ENCODE data around the gene MAP3K7CL.
"Not testable (repeated sequence)": the region's sequence is repeated elsewhere in the genome, so short reads cannot be mapped to it uniquely, and the experiment has no call there.

The MAP3K7CL gene

DNA sequence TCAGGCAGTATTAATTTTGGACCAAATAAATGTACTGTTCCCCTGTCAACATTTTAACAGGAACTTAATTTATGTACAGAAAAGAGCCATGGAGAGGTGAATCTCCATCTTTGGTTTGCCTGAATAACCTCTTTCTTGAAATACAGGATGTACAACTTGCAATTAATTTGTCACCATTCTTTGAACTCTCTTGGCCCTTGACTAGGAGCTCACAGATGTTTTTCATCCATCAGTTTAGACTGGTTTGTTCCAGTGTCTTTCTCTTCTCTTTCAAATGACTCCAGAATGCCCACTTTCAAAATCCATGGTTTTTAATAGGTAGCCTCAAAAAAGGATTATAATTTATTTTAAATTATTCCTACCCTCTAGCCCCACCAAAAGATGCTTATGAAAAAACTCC lies 5.0 kb downstream of the MAP3K7CL start:
- DNase-seq, result no peak

DNA sequence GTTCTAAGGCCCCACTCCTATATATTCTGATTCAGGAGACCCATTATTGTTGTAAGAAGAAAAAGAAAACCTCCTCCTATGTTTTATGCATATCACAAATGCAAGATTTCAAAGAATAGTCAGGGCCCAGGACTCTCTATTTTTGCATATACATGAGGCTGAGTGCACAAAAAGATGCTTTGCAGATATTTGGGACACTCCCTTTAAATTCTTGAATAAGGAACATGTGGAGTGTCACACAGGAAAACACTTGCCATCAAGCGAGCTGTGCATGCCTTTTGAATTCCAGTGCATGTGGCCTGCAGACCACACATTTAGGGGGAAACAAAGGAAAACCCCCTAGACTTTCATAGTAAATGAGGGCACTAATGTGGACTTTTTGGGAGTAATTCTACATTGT lies 5.6 kb downstream of the MAP3K7CL start:
- DNase-seq, result no peak

DNA sequence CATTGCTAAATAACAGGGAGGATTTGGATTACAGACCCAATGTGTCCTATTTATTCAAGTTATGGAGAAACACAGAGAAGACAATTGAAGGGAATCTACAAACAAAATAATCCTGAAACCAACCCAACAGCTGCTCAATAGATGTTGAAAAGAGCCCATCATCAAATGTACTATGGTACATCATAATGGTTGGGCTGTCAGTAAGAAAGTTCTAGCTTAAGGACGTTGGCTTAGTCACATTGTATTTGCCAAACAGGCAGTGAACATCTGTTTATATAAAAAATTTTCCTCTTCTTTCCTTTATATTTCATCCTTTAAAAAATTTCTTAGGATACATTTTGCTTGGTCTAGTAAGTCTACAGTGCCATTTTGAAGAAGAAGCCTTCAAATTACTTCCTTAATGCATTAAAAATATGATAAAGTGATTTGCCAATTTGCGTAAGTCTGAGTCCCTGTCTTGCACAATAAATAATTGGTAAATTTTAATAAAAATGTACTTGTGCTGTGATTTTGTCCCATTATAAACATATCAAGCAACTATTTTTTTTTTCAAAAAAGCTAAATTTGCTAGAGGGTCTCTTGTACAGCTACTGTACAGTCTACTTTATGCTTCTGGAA lies 14.4 kb downstream of the MAP3K7CL start:
- no peak for DNase-seq

DNA sequence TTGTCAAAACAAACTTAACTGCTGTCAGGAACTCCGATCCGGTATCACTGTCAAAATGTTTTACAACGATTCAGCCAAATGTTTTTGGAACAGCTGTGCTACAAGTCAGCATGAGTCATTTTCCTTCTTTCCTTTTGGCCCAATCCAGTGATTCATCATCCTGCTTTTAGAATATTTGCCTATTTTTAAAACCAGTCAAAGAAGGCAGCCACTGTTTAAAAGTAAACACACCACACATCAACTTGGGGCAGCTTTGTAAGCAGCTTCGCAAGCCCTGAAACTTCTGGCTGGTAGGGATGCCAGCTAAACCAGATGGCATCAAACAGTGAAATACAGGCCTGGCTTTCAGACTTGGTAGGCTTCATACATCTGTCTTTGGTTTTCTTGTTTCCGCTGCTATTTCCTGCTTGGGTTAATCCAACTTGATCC lies 14.9 kb downstream of the MAP3K7CL start:
- no peak for DNase-seq

DNA sequence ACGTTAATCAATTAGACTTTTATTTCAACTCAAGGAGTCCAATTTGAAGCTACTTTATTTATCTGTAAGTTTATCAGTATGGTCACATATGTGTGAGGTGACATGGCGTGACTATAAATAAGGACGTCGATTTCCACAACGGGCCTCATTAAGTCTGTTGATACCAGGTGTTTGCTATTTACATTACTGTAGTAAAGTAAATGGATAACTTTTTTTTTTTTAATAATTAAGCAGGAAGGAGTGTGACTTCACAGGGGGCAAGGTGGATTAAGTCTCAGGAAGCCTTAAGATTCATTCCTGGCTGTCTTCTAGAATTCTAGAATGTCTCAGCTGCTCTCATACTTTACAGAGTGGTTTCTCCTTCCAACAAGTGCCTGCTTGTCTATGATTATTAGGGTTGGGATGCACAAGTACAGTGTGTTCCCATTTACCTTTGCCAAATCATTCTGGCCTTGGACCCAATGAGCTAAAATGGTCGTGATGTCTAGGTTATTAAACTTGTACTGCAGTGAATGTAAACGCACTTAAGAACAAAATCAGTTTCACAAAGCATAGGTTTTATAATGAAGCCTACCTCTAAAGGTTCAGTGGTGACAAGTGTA lies 15.5 kb downstream of the MAP3K7CL start:
- DNase-seq, result no peak

DNA sequence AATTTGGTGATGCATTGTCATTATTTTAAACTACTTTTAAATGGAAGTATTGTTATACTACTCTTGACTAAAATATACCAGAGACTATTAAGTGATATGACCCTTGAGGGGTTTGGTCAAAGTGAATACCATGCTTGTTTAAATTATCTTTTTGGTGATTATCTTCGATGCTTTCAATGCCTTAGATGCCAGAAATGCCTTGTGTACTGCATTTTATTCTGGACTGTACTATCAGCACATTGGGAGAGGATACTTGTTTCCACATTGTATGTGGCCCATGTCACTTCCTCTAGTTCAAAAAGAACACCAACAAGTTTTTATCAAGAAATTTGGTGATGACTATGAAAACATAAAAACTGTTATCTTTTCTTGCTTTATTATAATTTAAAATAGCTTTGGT lies 16.3 kb downstream of the MAP3K7CL start:
- DNase-seq, result no peak

DNA sequence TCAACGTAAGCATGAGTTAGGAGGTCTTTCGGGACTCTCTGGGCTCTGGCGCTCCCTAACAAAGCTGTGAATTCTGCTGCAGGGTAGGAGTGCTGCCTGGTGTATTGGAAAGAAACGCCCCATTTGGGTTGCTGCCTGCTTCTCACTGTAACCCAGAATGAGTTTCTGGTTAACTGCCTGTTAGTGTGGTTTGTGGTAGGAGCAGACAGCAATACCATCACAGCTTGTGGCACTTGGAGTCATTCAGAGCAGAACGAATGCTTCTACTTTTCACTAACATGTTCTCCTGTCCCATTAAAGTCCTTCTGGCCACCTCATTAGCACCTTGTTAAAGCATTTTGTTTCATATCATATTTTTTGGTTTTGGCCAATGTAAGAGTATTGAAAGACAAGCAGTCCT lies 18.1 kb downstream of the MAP3K7CL start:
- peak; percentile 62 for DNase-seq

DNA sequence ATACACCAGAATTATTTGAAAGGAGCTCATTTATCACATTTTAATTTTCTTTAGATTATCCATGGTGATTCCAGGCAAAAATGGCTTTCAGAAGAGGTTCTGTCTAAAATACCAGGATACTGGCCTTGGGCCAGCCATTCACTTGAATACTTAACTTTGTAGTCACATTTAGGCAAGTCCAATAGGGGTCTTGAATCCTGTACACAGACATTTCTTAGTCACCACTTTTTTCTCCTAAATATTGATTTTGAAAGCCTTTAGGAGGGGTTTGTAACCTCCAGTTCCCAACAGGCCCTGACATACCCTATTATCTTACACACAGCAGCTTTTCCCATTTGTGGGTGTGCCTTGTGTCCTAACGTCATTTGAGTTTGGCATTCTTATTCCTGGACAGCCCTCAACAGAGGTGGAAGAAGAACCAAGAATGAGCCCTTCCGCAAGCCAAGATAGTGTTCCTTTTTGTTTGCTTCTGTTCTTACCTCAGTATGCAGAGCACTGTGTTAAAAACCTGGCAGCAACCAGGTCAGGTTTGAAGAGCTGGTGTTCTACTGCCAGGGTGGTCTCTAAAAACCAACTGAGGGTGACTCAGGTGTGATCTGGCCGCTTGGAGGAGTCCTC lies 19.5 kb downstream of the MAP3K7CL start:
- DNase-seq, result no peak

DNA sequence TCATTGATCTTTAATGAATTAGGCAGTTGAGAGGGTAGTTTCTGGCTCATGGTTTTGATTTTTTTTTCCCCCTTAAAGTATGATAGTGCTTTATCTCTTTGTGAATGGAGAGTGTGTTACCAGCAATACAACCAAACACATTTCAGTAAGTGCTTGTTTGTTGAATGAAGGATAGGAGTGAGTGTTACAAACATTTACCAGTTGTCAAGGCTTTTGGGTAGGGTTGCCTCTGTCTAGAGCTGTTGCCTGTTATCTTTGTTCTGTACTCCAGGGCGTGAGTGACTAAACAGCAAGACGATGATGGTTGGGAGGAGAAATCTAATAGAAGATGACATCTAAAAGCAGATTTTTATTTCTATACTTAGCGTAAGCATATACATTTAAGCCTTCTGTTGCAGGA lies 21.5 kb downstream of the MAP3K7CL start:
- DNase-seq, result no peak

DNA sequence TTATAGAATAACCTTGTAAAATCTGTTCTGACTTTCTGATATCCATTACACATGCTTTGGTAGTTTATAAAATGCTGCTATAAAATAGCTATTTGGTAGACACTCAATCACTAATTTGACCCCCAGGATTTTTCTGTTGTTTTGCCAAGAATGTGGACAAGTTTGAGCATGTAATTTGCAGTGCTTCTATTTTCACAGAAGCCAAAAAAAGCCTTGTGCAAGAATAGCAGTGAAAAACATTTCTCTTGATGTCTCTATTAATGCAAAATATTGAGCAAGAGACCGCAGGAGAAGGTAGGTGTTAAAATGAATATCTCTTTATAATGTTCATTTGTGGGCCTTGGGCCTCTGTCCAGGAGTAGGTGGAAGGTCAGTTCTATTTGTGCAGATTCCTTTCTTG lies 22.5 kb downstream of the MAP3K7CL start:
- no peak for DNase-seq

DNA sequence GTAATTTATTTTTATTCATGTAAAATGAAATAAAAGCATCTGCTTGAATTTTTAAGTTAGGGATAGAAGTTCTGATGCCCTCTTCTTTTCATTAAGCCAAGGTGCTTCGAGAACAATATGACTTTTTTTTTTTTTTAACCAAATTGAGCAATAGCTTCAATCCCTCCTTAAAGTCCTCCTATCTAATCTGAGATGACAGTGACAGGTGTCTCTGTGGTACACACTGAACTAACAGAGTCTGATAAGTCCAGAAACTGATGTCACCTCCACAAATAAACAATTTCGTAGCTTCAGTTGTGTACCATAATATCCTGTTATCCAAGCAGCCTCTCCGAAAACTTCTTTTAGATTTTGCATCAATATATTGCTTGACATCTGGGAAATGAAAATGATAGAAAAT lies 23.8 kb downstream of the MAP3K7CL start:
- DNase-seq, result no peak

DNA sequence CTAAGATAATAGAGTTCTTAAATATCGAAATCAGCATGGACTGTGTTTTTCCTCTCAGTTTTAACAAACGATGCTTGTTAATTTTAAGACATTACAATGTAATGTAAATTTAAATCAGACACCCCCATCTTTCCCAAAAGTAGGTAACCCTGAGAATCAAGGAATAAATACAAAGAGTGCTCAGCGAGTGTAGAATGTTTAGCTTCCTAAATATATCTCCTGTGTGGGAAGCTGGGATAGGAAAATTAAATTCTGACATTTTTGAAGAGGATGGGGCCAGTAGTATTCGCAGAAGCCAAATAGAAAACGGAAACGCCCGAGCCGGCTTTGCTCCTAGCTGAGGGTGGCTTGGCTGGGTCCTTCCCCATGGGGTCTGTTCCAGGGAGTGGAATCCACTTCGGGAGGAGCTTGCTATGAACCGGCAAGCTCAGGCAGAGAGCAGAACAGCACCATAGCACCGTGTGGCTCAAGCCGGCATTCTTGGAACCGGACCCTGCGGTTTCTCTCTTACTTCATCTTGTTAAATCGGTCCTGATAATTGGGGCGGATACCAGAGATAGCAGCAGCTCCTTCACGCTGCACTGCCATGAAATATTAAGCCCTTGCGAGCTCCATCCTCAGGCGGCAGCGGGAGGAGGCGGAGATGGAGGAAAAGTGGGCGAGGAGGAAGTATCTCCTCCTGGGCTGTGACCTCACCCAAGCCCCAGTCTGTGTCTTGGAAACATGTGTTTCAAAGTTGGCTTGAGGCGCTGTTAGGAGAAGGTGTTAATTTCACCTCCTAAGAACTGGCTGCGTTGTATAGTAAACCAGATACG lies 24.9 kb downstream of the MAP3K7CL start:
- DNase-seq, result peak; percentile 53

DNA sequence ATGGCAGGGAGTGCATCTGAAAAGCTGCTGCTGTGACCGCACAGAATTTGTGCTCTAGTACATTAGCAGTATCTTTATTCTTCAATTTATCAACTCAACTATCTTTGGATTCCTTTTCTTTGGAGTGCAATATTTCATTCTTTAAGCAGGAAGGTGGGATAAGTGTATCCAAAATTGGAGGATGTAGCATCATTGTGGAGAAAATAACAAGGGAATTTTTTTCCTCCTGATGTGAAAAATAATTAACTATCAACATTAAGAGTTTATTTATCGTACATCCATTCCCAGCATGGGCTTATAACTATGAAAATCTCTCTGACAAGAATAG lies 25.5 kb downstream of the MAP3K7CL start:
- no peak for DNase-seq

DNA sequence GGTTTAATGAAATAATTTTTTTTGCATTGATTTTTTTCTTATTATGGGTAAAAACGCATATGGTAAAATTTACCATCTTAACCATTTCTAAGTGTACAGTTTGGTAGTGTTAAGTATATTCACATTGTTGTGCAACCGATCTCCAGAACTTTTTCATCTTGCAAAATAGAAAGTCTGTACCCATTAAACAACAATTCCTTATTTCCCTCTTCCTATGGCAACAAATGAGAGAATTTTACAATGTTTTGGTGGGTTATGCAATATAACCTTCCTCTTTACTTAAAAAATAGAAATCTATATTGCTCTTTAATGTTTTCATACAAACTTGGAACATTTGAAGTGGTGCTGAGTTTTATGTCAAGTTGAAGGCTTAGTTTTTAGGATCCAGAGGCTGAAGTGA lies 26.6 kb downstream of the MAP3K7CL start:
- peak; percentile 15 for DNase-seq

DNA sequence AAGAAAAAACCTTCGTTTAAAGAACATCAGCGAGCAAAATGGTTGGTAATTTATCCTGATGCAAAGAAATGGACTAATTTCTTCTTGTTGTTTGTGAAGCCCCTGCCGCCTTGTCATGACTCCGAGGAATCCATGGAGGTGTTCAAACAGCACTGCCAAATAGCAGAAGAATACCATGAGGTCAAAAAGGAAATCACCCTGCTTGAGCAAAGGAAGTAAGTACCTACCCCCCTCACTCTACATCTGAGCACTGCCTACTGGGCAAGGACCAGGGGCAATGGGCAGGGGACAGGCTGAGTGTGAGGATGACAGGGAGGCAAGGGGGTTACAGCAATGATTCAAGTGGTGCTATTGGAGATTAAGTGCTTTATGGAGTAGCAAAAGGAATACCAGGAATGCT lies 29.4 kb downstream of the MAP3K7CL start:
- no peak for DNase-seq

DNA sequence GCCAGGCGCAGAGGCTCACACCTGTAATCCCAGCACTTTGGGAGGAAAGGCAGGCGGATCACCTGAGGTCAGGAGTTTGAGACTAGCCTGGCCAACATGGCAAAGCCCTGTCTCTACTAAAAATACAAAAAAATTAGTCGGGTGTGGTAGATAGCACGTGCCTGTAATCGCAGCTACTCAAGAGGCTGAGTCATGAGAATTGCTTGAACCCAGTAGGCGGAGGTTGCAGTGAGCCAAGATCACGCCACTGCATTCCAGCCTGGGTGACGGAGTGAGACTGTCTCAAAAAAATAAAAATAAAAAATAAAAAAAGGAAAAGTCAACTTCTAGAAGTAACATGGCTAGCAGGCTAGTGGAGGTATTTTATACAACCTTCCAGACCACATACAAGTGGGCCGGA lies 32.4 kb downstream of the MAP3K7CL start:
- not testable (repeated sequence) for DNase-seq

DNA sequence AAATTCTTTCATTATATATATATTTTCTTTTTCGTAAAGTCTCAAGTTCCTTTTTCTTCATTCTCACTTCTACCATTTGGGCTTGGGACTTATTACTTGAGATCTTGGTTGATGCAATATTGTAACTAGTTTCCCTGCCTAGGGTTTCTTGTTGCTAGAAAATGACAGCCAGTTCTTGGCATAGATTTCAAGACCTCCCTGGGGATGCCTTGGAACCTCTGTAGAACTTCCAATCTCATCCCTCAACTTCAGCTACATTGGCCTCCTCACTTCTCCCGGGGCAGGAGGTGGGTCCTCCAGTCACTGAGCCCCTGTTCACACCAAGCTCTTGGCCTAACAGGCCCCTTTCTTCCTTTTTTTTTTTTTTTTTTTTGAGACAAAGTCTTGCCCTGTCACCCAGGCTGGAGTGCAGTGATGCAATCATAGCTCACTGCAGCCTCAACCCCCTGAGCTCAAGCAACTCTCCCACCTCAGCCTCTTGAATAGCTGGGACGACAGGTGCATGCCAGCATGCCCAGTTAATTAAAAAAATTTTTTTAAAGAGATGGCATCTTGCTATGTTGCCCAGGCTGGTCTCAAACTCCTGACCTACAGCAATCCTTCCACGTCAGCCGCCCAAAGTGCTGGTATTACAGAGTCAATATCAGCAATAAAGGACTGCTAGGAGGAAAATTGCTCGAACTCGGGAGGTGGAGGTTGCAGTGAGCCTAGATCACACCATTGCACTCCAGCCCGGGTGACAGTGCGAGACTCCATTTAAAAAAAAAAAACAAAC lies 33.1 kb downstream of the MAP3K7CL start:
- DNase-seq, result no peak

DNA sequence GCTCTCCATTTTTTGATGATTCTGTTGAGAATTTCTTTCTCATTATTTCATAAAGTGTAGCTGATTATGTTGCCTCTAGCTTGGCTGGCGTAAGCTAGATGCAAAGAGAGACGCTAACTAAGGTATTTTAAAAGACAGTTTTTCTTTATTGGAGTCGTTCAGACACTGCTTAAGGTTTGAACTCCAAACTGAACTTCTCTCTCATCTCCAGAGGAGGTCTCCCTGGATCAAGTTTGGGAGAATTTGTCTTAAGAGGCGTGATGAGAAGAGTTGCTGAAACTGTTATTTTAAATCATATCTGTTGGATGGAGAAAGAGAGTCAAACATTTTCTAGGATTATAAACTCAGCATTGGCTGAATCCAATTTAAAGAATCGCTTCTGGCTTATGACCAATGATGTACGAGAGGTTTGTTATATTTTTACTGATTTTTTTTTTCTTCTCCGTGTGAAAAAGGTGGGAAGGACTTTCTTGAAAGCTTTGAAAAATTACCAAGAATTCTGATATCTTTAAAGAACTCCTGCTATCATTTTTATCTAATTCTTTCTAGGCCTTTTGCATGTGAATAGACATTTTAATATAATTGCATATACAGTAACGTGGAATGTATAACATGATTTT lies 34.0 kb downstream of the MAP3K7CL start:
- DNase-seq, result peak; percentile 85

DNA sequence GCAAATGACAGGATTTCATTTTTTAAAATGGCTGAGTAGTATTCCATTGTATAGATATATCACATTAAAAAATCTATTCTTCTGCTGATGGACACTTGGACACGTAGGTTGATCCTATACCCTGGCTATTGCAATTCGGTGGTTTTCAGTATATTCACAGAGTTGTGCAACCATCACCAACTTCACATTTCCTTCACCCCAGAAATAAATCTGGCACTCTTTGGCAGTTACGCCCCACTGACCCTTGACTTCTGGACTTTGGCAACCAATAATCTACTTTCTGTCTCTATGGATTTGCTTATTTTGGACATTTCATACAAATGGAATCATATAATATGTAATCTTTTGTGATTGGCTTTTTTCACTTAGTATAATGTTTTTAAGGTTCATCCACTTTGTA lies 35.9 kb downstream of the MAP3K7CL start:
- no peak for DNase-seq

DNA sequence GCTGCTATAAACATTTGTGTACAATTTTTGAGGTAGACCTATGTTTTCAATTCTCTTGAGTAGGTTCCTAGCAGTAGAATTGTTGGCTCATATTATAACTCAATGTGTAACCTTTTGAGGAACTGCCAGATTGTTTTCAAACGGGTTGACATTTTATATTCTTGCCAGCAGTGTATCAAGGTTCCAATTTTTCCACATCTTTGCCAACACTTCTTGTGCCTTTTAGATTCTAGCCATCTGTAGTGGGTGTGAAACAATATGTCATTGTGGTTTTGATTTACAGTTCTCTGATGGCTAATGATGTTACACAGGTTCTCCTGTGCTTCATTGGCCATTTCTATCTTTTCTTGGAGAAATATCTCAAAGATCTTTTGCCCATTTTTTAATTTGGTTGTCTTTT lies 36.4 kb downstream of the MAP3K7CL start:
- no peak for DNase-seq

DNA sequence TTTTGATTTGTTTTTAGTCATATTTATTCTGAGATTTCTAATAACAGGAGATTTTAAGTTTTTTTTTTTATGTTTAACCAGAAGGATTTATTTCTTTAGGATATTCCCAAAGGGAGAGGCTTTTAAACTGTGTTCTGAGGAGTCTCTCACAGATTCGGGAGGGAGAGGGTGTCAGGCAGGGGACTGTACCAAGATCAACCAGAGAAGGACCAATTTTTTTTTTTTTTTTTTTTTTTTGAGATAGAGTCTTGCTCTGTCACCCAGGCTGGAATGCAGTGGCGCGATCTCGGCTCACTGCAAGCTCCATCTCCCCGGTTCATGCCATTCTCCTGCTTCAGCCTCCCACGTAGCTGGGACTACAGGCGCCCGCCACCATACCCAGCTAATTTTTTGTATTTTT lies 37.0 kb downstream of the MAP3K7CL start:
- DNase-seq, result not testable (repeated sequence)

DNA sequence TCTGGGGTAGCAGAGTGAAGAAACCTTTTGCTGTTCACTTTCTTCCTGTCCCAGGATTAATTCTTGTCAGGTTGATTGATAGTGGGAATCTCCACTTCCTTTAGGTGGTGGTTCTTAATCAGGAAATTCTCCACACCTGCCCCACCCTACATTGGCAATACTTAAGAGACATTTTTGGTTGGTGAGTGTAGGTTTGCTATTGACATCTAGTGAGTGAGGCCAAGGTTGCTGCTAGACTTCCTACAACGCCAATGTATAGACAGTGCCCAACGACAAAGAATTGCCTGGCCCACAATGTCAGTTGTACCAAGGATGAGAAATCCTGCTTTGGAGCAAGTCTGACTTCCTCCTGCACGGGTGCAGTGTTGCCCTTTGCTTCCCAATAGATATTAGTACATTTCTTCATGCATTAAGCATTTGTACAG lies 38.5 kb downstream of the MAP3K7CL start:
- no peak for DNase-seq

DNA sequence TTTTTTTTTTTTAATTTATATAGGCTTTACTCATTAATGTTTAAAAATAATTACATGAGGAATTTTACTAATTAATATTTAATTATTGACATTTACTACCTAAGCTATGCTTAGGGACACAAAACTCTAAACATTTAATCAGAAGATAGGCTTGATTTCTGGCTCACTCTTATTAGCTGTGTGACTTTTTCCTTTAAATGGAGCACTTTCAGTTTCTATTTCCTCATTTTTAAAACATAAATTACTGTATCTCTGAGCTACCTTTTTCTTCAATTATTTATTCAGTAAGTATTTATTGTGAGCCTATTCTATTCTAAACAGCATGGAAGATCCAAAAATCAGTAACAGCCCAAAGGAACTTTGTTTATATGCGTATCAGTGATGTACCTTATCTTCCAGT lies 40.5 kb downstream of the MAP3K7CL start:
- no peak for DNase-seq

All from hematopoietic multipotent progenitor cell treated with erythropoietin and hydrocortisone succinate and interleukin-3 and kit ligand, for 4 days (in vitro differentiated cells).